GM12801 (cell line): ENCODE measurements around the gene SBF2.

Experiments used
- TF ChIP-seq, protein P1 (sequence below): IDR thresholded peaks from one replicate; pipeline ENCODE4 v1.5.1; 2011; ENCODE audit warnings: control low read depth; ENCODE audit not compliant: insufficient read length; ENCODE audit errors: extremely low read depth

SBF2 gene

GRCh38 chr11:10288881-10289764 is 4.9 kb downstream of the SBF2 start:
- TF ChIP-seq, protein P1, sequence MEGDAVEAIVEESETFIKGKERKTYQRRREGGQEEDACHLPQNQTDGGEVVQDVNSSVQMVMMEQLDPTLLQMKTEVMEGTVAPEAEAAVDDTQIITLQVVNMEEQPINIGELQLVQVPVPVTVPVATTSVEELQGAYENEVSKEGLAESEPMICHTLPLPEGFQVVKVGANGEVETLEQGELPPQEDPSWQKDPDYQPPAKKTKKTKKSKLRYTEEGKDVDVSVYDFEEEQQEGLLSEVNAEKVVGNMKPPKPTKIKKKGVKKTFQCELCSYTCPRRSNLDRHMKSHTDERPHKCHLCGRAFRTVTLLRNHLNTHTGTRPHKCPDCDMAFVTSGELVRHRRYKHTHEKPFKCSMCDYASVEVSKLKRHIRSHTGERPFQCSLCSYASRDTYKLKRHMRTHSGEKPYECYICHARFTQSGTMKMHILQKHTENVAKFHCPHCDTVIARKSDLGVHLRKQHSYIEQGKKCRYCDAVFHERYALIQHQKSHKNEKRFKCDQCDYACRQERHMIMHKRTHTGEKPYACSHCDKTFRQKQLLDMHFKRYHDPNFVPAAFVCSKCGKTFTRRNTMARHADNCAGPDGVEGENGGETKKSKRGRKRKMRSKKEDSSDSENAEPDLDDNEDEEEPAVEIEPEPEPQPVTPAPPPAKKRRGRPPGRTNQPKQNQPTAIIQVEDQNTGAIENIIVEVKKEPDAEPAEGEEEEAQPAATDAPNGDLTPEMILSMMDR = no peak

DNA sequence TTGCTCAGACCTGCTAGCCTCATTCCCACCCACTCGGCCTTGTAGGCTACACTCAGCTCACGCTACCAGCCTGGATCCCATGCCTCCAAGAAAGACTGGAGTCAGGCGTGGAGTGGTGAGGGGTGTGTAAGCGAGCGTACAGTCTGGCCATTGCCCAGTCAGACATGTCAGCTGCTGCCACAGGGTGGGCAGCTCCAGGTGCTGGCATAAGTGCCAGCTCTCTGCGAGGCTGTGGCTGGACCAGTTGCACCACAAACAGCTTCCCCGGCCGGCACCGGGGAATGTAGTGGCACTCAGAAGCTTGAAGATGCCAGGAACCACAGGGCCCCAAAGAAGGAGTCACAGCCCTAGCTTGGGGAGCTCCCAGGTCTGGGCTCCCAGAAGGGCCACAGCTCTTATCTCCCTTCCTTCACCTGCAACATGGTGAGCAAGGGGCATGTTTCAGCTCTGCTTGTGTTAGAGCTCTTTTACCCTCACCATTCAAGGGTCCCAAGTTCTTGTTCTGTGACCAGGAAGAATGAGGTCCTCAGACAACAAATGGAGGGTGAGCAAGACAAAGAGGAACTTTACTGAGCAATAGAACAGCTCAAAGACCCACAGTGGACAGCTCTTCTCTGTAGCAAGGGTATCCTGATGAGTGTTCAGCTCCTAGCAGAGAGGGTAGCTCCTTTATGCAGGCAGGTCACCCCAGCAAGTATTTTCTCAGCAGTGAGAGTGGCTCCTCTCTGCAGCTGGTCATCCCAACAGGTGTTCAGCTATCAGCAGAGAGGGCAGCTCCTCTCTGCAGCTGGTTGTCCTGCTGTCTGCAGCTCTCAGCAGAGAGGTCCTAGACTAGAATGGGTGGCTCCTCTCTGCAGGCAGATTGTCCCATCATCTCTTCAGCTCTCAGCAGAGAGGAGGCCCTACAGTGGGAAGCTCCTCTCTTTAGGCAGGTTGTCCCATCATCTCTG is 6.0 kb downstream of the SBF2 start:
- TF ChIP-seq, protein P1 = no peak

GRCh38 chr11:10287140-10287539 is 6.9 kb downstream of the SBF2 start:
- TF ChIP-seq, protein P1 = no peak

GRCh38 chr11:10285148-10285802 is 8.7 kb downstream of the SBF2 start:
- TF ChIP-seq, protein P1 = no peak

DNA sequence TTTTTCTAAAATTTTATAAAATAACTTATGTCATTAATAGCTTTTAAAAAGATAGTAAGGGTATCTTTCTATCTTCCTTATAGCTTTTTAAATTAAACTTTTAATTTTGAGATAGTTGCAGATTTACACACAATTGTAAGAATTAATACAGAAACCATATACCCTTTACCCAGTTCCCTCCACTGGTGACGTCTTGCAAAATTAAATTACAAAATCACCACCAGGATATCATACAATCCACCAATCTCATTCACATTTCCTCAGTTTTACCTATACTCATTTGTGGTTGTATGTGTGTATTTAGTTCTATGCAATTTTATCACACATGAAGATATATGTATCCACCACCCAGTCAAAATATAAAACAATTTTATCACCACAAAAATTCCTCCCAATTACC is 10.0 kb downstream of the SBF2 start:
- TF ChIP-seq, protein P1 = no peak

- TF ChIP-seq, protein P1 = no peak
These were observed 11.9 kb downstream of the SBF2 start for GRCh38 chr11:10282117-10282516.

DNA sequence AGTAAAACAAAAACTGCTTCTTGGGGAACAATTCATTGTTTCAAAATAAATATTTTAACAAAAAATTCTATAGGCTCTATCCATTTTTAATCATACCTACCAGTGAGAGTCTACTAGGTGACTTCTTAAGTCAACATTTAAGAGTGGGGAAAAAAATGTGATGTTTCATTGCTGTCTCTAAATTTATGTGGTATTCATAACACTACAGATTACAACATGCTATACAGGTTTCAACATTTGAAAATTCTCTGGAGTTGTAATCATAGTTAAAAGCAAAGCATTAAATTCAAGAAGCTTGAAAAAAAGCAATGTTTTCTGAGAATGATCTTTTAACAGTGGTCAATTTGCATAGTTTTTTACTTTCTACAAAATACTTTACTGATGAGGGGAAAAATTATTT is 18.3 kb downstream of the SBF2 start:
- TF ChIP-seq, protein P1 = no peak
